IPS DF 4.7 (cell line): Measurements from ENCODE around the gene KRTAP2-2.
"Not testable (repeated sequence)": the region's sequence is repeated elsewhere in the genome, so short reads cannot be mapped to it uniquely, and the experiment has no call there.

ENCODE experiments used
- DNase-seq: peaks from one replicate; pipeline ENCODE4 v3.0.0-alpha.2; 2013; ENCODE audit warnings: low spot score; ENCODE audit errors: extremely low read depth

Gene KRTAP2-2, protein sequence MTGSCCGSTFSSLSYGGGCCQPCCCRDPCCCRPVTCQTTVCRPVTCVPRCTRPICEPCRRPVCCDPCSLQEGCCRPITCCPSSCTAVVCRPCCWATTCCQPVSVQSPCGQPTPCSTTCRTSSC

DNA sequence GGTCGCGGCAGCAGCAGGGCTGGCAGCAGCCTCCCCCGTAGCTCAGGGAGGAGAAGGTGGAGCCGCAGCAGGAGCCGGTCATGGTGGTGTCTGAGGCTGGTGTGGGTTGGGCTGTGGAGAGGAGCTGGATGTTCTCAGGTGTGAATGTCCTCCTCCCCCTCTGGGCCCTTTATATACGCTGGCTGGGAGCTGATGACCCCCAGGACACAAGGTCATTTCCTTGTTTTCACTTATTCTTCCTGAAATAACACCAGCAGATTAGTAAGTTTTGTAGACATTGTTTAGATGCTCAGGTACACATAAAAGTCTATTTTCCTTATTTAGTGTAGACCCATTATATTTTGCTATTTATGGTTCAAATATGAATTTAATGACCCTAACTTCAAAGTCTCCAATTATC, at the start of gene KRTAP2-2:
Gene KRTAP2-2 (minus strand): TSS at position 101 of the 400 bp plus-strand sequence. CDS start 19 bp downstream, at position 82.
- DNase-seq = not testable (repeated sequence)

DNA sequence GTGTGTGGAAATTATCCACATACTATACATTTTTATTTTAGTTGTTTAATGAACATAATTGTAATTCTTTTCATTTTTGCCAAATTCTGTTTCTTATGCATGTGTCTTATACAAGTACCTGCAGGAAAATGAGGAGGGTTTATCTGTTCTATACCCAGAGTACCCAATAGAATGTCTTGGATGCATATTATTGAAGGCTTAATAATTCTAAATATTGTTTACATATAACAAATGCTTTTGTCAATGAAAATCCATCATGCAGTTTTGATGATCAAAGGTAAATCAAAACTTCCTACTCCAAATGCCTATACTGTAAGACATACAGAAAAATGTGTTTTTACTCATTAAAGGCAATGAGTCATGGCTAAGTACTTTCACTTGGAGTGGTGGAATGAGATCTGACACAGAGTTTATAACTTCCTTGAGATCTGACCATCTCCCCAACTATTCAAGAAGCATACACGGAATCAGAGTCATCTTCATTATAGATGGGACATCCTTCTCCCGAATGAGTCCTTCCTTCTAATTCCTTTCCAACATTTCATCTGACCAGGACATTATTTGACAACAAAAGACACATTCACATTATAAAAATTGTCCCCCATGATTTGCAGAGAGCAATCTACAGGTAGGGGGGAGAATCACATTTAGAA, 49.5 kb upstream of the KRTAP2-2 start:
- not testable (repeated sequence) for DNase-seq

DNA sequence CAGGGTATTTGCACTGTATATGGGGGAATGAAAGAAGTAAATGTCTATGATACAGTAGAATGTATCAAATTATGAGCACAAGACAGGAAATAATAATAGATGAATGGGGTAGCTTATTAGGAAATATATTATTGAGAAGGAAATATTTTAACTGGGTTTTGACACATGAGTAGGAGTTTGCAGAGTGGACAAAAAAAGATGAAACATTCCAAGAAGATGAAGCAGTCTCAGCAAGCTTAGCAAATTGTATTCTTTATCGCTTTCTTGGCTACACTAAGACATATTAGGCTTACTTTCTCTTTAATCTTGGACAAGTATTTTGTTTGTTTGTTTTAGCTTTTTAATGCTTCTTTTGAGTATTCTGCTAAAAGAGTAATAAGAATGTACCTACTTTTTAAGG, 48.9 kb upstream of the KRTAP2-2 start:
- DNase-seq = no peak

DNA sequence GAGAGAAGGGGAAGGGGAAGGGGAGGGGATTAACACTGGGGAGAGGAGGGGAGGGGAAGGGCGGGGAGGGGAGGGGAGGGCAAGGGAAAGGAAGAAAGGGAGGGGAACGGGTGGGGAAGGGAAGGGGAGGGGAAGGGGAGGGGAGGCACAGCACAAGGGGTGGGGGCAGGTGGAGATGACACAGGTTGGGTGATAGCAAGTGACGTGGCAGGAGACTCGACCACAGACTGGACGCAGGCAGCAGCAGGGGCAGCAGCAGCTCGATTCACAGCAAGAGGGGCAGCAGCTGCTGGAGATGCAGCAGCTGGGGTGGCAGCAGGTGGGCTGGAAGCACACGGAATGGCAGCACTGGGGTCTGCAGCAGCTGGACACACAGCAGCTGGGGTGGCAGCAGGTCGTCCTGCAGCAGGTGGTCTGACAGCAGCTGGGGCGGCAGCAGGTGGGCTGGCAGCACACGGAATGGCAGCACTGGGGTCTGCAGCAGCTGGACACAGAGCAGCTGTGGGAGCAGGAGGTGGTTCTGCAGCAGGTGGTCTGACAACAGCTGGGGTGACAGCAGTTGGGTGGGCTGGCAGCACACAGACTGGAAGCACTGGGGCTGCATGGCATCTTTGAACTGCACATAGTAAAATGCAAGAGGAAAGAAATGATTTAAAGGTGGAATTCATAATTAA, 46.7 kb upstream of the KRTAP2-2 start, which contains the start of gene KRTAP4-16:
Gene KRTAP4-16 (minus strand): TSS at position 624 of the 674 bp plus-strand sequence. CDS start 0 bp downstream, at position 624.
- no peak for DNase-seq

DNA sequence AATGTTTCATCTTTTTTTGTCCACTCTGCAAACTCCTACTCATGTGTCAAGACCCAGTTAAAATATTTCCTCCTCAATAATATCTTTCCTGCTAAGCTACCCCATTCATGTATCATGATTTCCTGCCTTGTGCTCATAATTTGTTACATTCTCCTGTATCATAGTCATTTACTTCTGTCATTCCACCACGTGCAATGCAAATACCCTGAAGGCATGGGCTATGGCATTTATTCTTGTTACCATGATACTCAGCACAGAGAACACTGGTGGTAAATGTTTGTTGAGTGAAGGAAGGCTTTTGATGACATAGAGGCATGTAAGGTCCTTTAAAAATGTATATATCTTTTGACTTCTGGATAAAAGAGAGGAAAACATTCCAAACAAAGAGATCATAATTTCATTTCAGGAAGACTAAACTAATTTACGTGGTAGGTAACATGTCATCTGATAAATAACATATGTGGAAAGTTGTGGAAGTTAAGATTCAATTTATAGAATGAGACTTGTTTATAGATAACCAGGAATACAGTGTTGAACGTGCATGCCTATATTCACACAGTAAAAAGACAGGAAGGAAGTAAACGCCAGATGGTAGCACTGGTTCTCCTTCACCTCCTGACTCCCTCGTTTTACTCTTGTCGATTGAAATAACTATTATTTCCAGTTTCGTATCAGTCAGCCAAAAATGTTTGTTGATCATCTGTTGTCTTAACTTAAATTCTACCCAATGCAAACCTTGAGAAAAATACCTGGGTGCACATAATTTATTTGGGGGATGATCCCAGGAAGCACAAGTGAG, 44.9 kb upstream of the KRTAP2-2 start:
- not testable (repeated sequence) for DNase-seq

DNA sequence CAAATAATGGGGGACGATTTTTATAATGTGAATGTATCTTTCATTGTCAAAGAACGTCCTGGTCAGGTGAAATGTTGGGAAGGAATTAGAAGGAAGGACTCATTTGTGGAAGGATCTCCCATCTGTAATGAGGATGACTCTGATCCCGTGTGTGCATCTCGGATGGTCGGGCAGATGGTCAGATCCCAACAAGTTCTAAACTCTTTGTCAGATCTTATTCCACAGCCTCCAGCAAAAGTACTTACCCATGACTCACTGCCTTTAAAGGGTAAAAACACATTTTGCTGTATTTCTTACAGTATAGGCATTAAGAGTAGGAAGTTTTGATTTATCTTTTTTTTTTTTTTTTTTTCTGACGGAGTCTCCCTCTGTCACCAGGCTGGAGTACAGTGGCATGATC, 43.5 kb upstream of the KRTAP2-2 start:
- DNase-seq = no peak

DNA sequence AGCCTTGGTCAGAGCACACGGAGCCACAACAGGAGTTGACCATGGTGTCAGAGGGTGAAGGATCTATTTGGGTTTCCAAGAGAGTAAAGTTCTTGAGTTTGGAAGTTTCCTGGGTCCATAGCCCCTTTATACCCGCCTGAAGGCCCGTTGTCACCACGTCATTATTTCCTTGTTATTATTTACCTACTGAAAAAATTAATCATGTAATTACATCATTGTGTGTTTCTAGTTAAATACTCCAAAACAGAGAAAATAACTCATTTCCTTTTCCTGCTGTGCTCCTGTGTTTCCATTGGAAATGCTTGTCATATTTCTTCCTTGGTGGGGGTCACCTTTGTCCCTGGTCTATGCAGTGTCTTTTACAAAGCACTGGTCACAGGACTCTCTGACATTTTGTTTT, 43.0 kb upstream of the KRTAP2-2 start, which contains the start of gene KRTAP4-8:
Gene KRTAP4-8 (minus strand): TSS at position 101 of the 400 bp plus-strand sequence. CDS start 58 bp downstream, at position 43.
- DNase-seq = no peak

DNA sequence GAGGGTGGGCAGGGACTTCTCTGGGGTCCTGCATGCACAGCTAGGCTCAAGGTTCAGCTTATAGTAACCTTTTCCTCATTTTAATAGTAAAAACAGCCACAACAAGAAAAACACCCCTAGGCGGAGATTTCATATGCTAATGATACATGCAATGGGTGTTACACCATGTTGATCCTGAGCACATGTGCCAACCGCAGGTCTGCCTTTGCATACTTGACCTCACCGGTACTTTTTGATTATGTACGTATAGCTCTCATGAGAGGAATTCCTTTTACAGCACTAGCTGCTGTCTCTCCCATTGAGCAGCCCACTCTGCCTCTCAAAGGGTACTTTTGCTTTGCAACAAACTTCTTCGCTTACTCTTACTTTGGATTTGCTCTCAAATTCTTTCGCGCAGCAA, 41.0 kb upstream of the KRTAP2-2 start:
- DNase-seq = no peak

DNA sequence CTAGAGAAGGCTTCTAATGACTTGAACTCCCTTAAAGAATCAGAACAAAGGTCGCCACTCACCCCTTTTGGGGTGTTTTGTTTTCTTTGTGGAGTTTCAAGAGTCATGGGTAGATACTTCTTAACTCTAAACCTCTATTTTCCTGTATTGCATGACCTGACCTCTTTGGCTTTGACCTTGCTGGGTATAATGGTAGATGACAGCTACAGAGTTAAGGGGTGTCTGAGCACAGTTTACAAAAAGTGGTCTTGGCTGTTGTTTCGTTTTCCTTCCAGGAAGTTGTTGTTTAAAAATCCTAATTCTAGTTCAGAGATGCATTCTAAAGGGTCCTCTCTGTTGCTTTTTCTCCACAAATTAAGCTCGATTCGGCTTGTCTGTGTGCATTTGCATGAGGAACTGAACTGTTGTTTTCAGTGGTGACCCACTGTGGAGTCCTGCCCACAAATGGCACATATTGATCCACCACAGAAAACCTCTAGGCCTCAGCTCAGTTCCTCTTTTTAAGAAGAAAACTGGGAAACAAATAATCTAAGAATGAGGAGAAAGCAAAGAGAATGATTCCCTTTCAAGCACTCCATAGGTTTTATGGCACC, 33.8 kb upstream of the KRTAP2-2 start:
- not testable (repeated sequence) for DNase-seq

DNA sequence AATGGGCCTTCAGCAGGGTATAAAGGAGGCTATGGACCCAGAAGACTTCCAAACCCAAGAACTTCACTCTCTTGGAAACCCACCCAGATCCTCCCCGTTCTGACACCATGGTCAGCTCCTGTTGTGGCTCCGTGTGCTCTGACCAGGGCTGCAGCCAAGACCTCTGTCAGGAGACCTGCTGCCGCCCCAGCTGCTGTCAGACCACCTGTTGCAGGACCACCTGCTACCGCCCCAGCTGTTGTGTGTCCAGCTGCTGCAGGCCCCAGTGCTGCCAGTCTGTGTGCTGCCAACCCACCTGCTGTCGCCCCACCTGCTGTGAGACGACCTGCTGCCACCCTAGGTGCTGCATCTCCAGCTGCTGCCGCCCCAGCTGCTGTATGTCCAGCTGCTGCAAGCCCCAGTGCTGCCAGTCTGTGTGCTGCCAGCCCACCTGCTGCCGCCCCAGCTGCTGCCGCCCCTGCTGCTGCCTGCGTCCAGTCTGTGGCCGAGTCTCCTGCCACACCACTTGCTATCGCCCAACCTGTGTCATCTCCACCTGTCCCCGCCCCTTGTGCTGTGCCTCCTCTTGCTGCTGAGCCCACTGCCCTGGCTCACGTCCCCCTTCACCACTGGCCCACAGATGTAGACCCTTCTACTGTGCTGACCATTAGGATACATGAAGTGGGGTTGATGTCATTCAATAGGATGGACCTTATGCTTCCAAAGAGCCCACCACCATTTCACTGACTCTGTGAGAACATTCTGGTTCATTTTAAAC, 29.2 kb upstream of the KRTAP2-2 start, which contains the start of gene KRTAP4-7:
Gene KRTAP4-7 (plus strand): TSS at position 51 of the 757 bp plus-strand sequence. CDS start 57 bp downstream, at position 108.
- not testable (repeated sequence) for DNase-seq

DNA sequence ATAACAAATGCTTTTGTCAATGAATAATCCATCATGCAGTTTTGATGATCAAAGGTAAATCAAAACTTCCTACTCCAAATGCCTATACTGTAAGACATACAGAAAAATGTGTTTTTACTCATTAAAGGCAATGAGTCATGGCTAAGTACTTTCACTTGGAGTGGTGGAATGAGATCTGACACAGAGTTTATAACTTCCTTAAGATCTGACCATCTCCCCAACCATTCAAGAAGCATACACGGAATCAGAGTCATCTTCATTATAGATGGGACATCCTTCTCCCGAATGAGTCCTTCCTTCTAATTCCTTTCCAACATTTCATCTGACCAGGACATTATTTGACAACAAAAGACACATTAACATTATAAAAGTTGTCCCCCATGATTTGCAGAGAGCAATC, 28.4 kb upstream of the KRTAP2-2 start:
- DNase-seq = not testable (repeated sequence)

DNA sequence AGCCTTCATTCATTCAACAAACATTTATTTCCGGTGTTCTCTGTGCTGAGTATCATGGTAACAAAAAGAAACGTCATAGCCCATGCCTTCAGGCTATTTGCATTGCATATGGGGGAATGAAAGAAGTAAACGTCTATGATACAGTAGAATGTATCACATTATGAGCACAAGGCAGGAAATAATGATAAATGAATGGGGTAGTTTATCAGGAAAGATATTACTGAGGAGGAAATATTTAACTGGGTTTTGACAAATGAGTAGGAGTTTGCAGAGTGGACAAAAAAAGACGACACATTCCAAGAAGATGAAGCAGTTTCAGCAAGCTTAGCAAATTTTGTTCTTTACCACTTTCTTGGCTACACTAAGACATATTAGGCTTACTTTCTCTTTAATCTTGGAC, 27.6 kb upstream of the KRTAP2-2 start:
- no peak for DNase-seq

DNA sequence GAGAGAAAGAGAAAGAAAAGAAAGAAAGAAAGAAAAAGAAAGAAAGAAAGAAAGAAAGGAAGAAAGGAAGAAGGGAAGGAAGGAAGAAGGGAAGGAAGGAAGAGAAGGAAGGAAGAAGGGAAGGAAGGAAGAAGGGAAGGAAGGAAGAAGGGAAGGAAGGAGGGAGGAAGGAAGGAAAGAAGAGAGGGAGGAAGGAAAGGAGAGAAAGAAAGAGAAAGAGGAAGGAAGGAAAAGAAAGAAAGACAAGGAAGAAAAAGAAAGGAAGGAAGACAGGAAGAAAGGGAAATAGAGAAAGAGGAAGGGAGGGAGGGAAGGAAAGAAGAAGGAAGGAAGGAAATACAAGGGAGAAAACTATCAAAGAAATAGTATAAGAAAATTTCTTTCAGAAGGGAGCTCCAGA, 21.8 kb upstream of the KRTAP2-2 start:
- DNase-seq = no peak

DNA sequence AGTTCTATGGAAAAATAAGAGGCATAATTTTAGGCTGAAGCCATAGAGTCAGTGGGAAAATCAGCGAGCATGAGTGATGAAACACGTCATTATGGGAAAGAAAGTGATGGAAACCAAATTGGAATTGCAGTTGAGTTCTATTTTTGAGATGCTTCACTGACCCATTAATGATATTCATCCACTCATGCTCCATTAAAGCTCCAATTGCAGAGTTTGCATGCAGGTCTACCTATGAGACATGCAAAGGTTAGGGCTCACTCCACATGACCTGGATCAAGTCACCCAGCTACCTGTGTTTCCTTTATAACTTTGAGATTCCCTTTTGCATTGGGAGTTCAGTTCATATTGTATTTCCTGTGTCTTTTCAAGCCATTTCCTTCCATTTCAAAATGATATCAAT, 18.6 kb upstream of the KRTAP2-2 start:
- DNase-seq = no peak

DNA sequence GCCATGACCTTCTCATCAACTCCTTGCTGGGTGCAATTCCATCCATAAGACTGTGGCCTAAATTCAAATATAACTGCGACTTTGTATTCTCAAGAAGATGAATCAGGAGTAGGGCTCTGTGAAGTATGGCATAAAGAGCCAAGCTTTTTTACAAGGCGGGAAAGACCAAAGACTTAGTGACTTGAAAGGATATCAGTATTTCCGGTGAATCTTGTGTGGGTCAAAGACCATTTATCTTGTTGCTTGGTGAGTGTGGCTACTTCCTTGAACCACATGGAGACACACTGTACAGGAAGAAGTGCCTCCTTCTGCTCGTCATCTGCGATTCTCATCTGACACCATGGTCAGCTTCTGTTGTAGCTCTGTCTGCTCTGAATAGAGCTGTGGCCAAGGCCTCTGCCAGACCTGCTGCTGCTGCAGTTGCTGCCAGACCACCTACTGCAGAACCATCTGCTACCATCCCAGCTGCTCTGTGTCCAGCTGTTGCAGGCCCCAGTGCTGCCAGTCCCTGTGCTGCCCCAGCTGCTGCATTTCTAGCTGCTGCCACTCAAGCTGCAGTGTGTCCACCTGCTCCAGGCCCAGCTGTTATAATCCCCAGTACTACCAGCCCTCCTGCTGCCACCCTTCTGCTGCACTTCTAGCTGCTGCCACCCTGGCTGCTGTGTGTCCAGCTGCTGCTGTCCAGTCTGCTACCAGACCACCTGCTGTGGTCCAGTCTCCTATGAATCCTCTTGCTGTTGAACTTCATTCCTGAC, 16.8 kb upstream of the KRTAP2-2 start:
- DNase-seq = no peak

DNA sequence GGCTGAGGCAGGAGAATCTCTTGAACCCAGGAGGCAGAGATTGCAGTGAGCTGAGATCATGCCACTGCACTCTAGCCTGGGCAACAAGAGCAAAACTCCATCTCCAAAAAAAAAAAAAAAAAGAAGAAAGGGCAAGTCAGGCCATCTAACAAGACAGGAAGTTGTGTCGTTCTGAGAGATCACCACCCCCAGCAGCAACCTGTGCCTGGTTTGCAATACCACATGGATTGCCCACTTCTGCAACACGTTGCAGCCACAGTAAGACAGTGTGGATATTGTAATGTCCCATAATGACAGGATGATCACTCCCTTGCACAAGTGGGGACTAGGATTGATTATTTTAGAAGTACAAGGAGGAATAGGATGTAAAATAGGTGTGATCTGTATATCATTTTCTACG, 14.0 kb upstream of the KRTAP2-2 start:
- DNase-seq = no peak

DNA sequence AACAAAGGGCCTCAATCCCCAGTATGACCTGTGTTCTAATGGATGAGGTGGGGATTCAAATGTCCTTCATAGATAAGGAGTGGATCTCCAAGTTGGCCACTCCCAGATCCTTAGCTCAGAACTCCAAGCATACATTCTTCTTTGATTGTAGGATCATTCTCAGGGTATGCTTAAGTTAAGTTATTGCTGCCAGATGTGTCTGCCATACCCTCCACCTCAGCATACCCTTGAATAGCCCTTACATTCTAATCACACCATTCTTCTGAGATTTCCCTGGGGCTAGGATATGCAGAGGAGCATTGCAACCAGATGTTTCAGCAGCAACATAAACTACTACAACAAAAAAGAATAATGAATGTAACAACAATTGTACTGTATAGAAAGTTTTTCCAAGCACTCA, 12.3 kb upstream of the KRTAP2-2 start:
- no peak for DNase-seq

DNA sequence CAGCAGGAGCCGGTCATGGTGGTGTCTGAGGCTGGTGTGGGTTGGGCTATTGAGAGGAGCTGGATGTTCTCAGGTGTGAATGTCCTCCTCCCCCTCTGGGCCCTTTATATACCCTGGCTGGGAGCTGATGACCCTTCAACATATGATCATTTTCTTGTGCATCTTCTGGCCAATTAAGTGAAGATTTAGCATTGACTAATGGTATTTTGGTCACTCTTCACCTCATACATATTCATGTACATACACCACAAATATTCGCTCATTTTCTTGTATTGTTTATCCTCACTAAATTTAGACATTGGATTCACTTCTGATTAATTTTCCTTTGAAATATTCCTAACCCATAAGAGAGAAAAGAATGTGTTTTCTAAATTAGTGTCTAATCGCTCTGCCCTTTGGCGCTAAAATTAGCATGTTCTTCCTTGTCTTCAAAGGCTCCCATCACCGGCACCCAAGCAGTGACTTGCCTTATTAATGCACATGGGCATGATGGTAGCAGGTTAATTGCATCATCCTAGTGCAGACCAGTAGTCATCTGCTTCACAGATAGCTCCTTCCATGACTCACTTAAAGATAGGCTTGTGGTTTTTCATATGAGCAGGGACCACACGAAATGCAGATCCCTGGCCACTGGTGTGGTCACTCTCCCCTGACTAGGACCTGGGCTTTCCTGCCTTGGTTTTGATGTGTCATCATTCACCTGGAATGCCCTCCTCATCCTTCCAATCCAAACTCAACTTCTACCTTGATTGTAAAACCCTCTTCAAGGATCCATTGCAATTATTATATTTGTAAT, 11.0 kb upstream of the KRTAP2-2 start, which contains the start of gene KRTAP2-4:
Gene KRTAP2-4 (minus strand): TSS at position 51 of the 796 bp plus-strand sequence. CDS start 34 bp downstream, at position 17.
- no peak for DNase-seq
